GM06990 (cell line): Measurements from ENCODE around the gene STARD9.
"Not testable (repeated sequence)": the region's sequence is repeated elsewhere in the genome, so short reads cannot be mapped to it uniquely, and the experiment has no call there.

ENCODE experiments used
- DNase-seq: peaks from one replicate; pipeline ENCODE4 v3.0.0-alpha.2; 2011; ENCODE audit not compliant: insufficient read length; ENCODE audit errors: extremely low read depth
- H3K27me3 ChIP-seq: replicated peaks from 2 replicates; pipeline ENCODE4 v1.6.0; 2011; ENCODE audit warnings: low read length; ENCODE audit not compliant: control insufficient read depth, insufficient read depth
- H3K36me3 ChIP-seq: 2 replicates; pipeline ENCODE4 v1.5.1; 2011; ENCODE audit warnings: low read length; ENCODE audit not compliant: control insufficient read depth, insufficient read depth
- H3K4me3 ChIP-seq: replicated peaks from 2 replicates; pipeline ENCODE4 v1.5.1; 2011; ENCODE audit warnings: low read depth, mild to moderate bottlenecking, control low read depth, low read length
- TF ChIP-seq, protein P1 (sequence below): IDR thresholded peaks from 2 replicates; pipeline ENCODE4 v1.5.1; 2011; ENCODE audit warnings: low read length, control low read depth, mild to moderate bottlenecking, inconsistent platforms; ENCODE audit not compliant: insufficient read depth, poor library complexity, severe bottlenecking

Gene STARD9

DNA sequence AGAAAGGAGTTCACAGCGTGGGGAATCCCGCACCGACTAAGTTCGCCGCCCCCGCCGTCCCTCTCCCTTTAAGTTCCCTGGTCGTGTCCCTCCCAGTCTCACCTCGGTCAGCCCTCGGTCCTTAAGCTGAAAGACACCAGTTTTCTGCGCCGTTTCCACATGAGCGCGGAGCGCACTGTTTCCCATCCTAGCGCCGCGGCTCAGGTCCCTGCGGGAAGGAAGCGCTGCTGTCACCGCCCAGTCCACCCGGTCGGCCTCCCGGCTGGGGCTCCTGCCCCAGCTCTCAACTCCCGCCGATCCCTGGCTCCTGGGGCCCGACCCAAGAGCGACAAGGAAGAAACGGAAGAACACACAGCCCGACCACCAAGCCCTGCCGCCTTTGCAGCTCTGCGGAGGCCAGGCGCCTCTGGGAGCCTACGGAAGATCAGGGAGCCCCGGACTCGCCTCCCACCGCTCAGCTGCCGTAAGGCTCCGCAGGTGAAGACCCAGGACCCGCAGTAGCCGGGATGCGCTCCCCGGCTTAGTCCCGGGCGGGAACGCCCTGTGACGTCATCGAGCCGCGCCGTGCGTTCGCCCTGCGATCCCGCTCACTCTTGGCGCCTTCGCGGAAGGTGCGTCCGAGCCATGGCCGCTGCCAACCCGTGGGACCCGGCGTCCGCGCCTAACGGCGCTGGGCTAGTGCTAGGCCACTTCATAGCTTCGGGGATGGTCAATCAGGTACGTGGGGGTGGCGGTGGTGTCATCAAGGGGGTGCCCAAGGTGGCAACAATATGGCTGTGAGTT lies 27.0 kb upstream of the STARD9 start, which contains the start of the genes HAUS2 and LRRC57:
Gene HAUS2 (plus strand): TSS at position 590 of the 783 bp plus-strand sequence. CDS start 35 bp downstream, at position 625.
Gene LRRC57 (minus strand): TSS at position 545 of the 783 bp plus-strand sequence. CDS start 359 bp downstream, at position 186.
- TF ChIP-seq, protein P1, sequence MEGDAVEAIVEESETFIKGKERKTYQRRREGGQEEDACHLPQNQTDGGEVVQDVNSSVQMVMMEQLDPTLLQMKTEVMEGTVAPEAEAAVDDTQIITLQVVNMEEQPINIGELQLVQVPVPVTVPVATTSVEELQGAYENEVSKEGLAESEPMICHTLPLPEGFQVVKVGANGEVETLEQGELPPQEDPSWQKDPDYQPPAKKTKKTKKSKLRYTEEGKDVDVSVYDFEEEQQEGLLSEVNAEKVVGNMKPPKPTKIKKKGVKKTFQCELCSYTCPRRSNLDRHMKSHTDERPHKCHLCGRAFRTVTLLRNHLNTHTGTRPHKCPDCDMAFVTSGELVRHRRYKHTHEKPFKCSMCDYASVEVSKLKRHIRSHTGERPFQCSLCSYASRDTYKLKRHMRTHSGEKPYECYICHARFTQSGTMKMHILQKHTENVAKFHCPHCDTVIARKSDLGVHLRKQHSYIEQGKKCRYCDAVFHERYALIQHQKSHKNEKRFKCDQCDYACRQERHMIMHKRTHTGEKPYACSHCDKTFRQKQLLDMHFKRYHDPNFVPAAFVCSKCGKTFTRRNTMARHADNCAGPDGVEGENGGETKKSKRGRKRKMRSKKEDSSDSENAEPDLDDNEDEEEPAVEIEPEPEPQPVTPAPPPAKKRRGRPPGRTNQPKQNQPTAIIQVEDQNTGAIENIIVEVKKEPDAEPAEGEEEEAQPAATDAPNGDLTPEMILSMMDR = no peak
- Histone ChIP-seq H3K36me3 (peaks cover 1% of the 10 kb centered on the region), H3K4me3 (peak within 1 kb of the TSS; percentile 95), H3K27me3 (no peaks in the 10 kb centered on the region)
- peak; percentile 91 for DNase-seq

DNA sequence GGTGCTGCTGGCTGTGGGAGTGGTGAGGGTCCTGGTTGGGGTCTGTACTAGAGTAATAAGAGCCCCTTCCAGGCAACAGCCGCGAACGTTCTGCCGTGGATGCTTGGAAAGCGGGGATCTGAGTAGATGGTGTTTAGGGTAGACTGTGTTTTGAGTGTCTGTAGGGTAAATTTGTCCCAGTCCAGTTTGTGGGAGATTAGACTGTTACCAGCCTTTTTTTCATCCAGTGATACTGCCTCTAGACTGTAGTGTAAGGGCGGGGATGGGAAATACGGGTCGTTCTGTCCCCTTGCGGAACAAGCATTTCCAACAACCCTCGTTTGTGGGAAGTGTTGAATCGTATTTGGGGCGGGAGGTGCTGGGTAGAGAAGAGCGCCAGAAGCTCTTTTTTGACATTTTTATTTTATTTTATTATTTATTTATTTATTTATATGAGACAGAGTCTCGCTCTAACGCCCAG lies 26.3 kb upstream of the STARD9 start:
- no peak for DNase-seq
- Histone ChIP-seq H3K4me3 (peak overlapping the region; percentile 95), H3K36me3 (peaks cover 1% of the 10 kb centered on the region), H3K27me3 (no peaks in the 10 kb centered on the region)
- TF ChIP-seq, protein P1 = no peak

DNA sequence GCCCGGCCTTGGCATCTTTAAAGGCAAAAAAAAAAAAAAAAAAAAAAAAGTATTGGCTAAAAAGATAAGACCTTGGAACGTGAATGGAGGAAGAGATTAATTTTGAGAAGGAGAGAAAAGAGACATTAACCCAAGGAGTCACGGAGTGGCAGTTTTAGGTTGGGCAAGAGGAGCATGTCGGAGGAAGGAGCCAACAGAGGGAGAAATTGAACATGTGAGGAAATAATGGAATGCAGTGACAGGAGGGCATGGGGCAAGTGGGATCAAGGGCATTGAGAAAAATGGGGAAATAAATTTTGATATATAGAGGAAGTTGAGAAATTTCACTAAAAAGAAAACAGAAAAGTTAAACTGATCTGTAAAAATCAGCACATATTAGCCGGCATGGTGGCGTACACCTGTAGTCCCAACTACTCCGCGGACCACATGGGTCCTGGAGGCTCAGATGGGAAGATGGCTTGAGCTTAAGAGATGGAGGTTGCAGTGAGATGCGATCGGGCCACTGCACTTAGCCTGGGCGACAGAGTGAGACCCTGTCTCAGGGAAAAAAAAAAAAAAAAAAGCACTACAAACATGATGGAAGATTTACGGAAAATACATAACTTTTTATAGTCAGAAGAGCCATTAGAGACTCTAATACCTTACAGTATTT lies 25.5 kb upstream of the STARD9 start:
- Histone ChIP-seq H3K36me3 (no peaks in the 10 kb centered on the region; the same call in 1 of the 2 replicates), H3K4me3 (peak overlapping the region; percentile 95), H3K27me3 (no peaks in the 10 kb centered on the region)
- TF ChIP-seq, protein P1 = no peak
- no peak for DNase-seq

DNA sequence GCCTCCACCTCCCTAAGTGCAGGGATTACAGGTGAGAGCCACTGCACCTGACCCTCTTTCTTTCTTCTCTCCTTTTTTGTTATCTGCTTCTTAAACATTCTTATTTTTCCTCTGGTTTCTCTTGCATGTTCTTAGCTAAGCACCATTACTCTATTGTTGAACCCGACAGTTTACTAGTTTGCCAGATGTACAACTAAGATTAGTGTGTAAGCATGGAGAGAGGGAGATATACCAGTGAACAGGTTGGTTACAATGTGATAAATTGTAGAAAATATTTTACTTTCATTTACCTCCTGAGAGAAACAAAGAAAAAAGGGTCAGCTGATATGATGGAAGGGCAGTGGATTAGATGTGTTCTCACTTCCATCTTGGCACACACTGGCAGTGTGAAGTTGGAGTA lies 21.9 kb upstream of the STARD9 start:
- no peak overlapping the region for H3K4me3 ChIP-seq
- no peaks in the 10 kb centered on the region for H3K36me3 ChIP-seq
- H3K27me3 ChIP-seq = no peaks in the 10 kb centered on the region
- TF ChIP-seq, protein P1 = no peak
- no peak for DNase-seq

DNA sequence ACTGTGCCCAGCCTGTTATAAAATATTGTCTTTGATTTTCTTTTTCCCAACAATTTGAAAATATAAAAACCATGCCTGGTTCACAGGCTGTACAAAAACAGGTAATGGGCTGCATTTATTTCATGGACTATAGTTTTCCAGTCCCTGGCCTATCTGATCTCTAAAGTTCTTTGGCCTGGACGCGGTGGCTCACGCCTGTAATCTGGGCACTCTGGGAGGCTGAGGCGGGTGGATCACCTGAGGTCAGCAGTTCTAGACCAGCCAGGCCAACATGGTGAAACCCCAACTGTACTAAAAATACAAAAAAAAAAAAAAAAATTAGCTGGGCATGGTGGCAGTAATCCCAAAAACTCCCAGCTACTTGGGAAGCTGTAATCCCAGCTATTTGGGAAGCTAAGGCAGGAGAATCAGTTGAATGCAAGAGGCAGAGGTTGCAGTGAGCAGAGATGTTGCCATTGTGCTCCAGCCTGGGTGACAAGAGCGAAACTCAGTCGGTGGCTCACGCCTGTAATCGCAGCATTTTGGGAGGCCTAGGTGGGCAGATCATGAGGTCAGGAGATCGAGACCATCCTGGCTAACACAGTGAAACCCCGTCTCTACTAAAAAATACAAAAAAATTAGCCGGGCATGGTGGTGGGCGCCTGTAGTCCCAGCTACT lies 18.7 kb upstream of the STARD9 start:
- not testable (repeated sequence) for H3K4me3 ChIP-seq, H3K27me3 ChIP-seq, DNase-seq, H3K36me3 ChIP-seq

DNA sequence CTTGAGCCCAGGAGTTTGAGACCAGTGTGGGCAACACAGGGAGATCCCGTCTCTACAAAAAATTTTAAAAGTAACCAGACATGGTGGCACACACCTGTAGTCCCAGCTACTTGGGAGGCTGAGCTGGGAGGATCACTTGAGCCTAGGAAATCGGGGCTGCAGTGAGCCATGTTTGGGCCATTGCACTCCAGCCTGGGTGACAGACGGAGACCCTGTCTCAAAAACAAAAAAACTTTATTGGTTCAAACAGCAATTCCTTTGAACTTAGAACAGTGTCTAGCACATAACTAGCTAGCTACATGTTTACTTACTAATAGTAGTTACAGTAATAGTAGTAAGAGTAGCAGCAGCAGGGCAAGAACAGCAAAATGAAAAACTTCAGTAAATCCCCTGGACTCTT lies 16.7 kb upstream of the STARD9 start:
- peaks cover 5% of the 10 kb centered on the region for H3K36me3 ChIP-seq
- H3K27me3 ChIP-seq = no peaks in the 10 kb centered on the region
- DNase-seq = no peak
- TF ChIP-seq, protein P1 = no peak
- no peak overlapping the region for H3K4me3 ChIP-seq
